Fibroblast of mammary gland (primary cell): ENCODE results near the gene ANKRD31.
"Not testable (repeated sequence)": the region's sequence is repeated elsewhere in the genome, so short reads cannot be mapped to it uniquely, and the experiment has no call there.

Experiments used
- DNase-seq: peaks from one replicate; pipeline ENCODE4 v3.0.0-alpha.2; 2010; ENCODE audit warnings: low read depth
- H3K4me3 ChIP-seq: 2 replicates; pipeline ENCODE4 v1.5.1; 2011; ENCODE audit warnings: low read depth, mild to moderate bottlenecking, low read length, moderate library complexity; ENCODE audit not compliant: control insufficient read depth
- TF ChIP-seq, protein P1 (sequence below): conservative IDR thresholded peaks from 2 replicates; pipeline ENCODE4 v1.5.1; 2011; ENCODE audit warnings: low read depth, low read length, inconsistent platforms; ENCODE audit not compliant: control insufficient read depth, insufficient read depth

The ANKRD31 gene

DNA sequence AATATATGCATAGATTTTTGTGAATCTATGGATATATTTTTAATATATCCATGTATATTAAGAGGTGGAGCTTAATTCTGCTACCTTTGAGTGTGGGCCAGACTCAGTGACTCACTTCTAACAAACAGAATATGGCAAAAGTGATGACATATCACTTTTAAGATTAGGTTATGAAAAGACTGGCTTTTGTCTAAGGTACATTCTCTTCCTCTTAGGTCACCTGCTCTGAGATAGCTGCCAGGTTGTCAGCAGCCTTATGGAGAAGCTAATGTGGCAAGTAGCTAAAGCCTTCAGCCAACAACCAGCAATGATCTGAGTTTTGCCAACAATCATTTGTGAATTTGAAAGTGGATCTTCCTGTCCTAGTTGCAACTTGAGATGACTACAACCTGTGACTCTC lies 83.8 kb downstream of the ANKRD31 start:
- no peak overlapping the region for H3K4me3 ChIP-seq
- TF ChIP-seq, protein P1, sequence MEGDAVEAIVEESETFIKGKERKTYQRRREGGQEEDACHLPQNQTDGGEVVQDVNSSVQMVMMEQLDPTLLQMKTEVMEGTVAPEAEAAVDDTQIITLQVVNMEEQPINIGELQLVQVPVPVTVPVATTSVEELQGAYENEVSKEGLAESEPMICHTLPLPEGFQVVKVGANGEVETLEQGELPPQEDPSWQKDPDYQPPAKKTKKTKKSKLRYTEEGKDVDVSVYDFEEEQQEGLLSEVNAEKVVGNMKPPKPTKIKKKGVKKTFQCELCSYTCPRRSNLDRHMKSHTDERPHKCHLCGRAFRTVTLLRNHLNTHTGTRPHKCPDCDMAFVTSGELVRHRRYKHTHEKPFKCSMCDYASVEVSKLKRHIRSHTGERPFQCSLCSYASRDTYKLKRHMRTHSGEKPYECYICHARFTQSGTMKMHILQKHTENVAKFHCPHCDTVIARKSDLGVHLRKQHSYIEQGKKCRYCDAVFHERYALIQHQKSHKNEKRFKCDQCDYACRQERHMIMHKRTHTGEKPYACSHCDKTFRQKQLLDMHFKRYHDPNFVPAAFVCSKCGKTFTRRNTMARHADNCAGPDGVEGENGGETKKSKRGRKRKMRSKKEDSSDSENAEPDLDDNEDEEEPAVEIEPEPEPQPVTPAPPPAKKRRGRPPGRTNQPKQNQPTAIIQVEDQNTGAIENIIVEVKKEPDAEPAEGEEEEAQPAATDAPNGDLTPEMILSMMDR, result no peak
- peak; percentile 12 for DNase-seq

DNA sequence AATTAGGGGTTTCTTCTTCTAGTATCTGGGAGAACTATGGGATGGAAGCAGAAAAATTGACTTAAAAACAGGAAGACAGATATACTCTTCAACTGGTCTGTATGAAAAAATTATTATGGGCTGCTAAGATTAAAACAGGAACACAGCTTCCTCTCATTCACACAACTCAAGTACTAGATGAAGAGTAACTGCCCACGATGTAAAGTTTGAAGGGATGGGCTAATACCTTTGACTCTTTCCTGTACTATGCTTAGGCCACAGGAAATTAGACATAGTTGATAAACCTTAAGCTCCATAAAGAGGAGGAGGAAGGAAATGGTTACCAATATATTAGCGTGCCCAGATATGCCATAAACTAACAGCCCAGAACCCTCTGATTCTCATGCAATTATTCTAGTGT lies 88.6 kb downstream of the ANKRD31 start:
- no peak for DNase-seq
- TF ChIP-seq, protein P1, result no peak
- no peak overlapping the region for H3K4me3 ChIP-seq

DNA sequence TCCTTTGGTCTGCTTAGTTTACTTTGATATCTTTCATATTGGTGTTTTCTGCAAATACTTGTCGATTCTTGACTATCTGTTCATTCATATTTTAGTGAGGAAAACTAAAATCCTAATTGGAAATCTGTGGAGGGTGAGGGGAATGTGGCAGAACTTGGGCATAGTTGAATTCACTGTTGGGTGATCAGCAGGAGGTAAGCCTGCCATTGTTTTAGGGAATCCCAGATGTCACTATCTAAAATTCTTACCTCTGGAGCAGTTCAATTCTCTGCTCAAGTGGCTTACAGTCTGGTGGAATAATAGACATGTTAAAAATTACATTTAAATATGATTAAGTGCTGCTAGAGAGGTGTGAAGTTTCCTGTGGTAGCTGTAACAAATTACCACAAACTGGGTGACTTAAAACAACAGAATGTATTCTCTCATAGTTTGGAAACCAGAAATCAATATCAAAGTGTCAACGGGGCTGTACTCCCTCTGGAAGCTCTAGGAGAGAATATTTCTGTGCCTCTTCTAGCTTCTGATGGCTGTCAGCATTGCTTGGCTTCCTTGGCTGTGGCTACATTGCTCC lies 94.0 kb downstream of the ANKRD31 start:
- H3K4me3 ChIP-seq, result no peak overlapping the region
- DNase-seq, result no peak
- TF ChIP-seq, protein P1, result no peak

DNA sequence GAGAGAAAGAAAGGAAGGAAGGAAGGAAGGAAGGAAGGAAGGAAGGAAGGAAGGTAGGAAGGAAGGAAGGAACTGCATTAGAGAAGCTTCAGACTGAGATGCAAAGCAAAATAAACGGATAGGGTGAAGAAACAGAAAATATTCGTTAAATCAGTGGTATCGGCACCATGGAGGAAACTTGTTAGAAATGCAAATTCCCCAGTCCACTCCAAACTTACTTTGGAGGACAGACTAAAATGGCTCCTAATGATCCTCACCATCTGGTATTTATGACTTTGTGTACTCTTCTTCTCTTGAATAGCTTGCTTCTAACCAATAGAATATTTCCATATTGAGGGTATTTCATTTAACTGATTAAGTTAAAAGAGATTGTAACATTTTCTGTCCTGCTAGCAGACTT lies 96.4 kb downstream of the ANKRD31 start:
- DNase-seq, result no peak
- TF ChIP-seq, protein P1, result no peak
- no peak overlapping the region for H3K4me3 ChIP-seq

DNA sequence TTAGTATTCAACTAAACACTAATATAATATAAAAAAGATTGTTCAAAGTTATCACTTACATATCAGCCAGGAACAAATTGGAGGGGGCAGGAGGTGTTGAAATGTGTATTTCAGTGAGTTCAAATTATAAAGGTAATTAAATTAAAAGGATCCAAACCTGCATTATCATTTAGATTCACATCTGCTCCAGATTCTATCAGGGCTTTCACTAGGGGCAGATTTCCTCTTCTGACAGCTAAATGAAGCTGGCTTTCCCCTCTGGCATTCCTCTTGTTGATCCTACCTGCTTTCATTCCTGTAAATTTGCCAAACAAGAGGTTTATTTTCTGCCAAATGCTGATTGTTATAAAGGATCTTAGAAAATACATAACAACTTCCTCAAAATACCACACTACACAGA lies 98.0 kb downstream of the ANKRD31 start:
- no peak for DNase-seq
- TF ChIP-seq, protein P1, result no peak
- no peak overlapping the region for H3K4me3 ChIP-seq

DNA sequence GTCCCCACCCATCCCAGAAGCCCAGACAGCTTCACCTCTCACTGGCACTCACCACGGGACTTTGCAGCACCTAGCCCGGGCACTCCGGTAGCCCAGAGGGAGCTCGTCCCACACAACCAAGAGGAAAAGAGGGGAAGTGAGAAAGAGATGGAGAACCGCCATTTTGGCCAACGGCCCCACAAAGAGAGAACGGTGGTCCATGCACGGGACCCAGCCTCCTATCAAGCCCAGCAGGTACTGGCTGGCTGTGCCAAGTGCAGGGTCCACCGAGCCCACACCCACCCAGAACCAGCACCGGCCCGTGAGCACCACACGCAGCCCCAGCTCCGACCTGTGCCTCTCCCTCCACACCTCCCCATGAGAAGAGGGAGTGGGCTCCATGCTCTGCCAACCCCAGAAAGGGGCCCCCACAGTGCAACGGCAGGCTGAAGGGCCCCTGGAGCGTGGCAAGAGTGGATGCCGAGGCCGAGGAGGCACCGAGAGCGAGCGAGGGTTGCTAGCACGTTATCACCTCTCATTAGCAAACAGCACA lies 105.8 kb downstream of the ANKRD31 start:
- DNase-seq, result no peak
- H3K4me3 ChIP-seq, result no peak overlapping the region
- TF ChIP-seq, protein P1, result no peak

DNA sequence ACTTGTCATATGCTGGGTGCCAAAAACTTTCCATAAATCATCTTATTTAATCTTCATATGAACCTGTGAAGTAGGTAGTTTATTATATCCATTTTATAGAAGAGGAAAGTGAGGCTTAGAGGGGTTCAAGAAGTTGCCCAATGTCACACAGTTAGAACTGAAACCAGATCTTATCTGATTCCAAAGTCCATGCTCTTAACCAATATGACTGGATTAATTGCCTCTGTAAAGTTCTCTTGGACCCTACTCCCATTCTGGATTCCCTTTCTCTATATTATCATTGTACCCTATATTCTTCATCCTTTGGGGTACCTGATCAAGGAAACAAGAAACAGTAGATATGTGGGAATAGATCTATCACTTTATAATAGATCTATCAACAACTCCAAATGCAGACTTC lies 119.8 kb downstream of the ANKRD31 start:
- no peak overlapping the region for H3K4me3 ChIP-seq
- TF ChIP-seq, protein P1, result no peak
- DNase-seq, result no peak

DNA sequence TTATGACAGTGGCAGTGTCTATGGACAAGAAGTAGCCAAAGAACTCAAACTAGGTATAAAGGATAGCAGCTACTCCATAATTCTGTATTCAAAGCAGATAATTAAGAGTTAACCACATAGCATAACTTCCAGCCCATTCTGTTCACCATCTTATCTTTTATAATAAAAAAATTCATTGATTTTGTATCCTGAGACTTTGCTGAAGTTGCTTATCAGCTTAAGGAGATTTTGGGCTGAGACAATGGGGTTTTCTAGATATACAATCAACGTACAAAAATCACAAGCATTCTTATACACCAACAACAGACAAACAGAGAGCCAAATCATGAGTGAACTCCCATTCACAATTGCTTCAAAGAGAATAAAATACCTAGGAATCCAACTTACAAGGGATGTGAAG lies 122.4 kb downstream of the ANKRD31 start:
- DNase-seq, H3K4me3 ChIP-seq: not testable (repeated sequence)
